ENCODE data around the gene CCDC154.
"Not testable (repeated sequence)": the region's sequence is repeated elsewhere in the genome, so short reads cannot be mapped to it uniquely, and the experiment has no call there.

Gene CCDC154

GRCh38 chr16:1443980-1444729, at the start of gene CCDC154:
Gene CCDC154, minus strand, starts transcription at chr16:1444556. Its CDS starts 234 bp downstream, at chr16:1444322.
- in situ Hi-C loops (cut with MboI; ENCODE audit: low sequenced_read_pairs), result no loop called here

- in situ Hi-C loops (cut with MboI; ENCODE audit: low sequenced_read_pairs), result no loop called here
Measured at GRCh38 chr16:1493746-1494094, 49.4 kb upstream of the CCDC154 start.

- in situ Hi-C loops (cut with MboI; ENCODE audit: low sequenced_read_pairs), result no loop called here
Measured at GRCh38 chr16:1492923-1493745, 48.8 kb upstream of the CCDC154 start, which contains the start of gene TELO2. Gene TELO2, plus strand, starts transcription at chr16:1493360. Its CDS starts 922 bp downstream, at chr16:1494282.

GRCh38 chr16:1492082-1492922, 47.9 kb upstream of the CCDC154 start:
- in situ Hi-C loops (cut with MboI; ENCODE audit: low sequenced_read_pairs), result no loop called here

GRCh38 chr16:1491327-1491726, 47.0 kb upstream of the CCDC154 start:
- in situ Hi-C loops (cut with MboI; ENCODE audit: low sequenced_read_pairs), result no loop called here

GRCh38 chr16:1489077-1489476, 44.7 kb upstream of the CCDC154 start:
- in situ Hi-C loops (cut with MboI; ENCODE audit: low sequenced_read_pairs), result no loop called here

- in situ Hi-C loops (cut with MboI; ENCODE audit: low sequenced_read_pairs), result no loop called here
Measured at GRCh38 chr16:1488619-1489018, 44.3 kb upstream of the CCDC154 start, which contains the start of gene PTX4. Gene PTX4, minus strand, starts transcription at chr16:1488944. Its CDS starts 35 bp downstream, at chr16:1488909.

GRCh38 chr16:1488054-1488601, 43.8 kb upstream of the CCDC154 start:
- in situ Hi-C loops (cut with MboI; ENCODE audit: low sequenced_read_pairs), result no loop called here

GRCh38 chr16:1487395-1488053, 43.2 kb upstream of the CCDC154 start:
- in situ Hi-C loops (cut with MboI; ENCODE audit: low sequenced_read_pairs), result no loop called here

GRCh38 chr16:1486551-1487390, 42.4 kb upstream of the CCDC154 start:
- in situ Hi-C loops (cut with MboI; ENCODE audit: low sequenced_read_pairs), result no loop called here

GRCh38 chr16:1485847-1486496, 41.6 kb upstream of the CCDC154 start:
- in situ Hi-C loops (cut with MboI; ENCODE audit: low sequenced_read_pairs), result no loop called here

GRCh38 chr16:1481906-1482835, 37.8 kb upstream of the CCDC154 start:
- in situ Hi-C loops (cut with MboI; ENCODE audit: low sequenced_read_pairs), result no loop called here

GRCh38 chr16:1478937-1479336, 34.6 kb upstream of the CCDC154 start:
- in situ Hi-C loops (cut with MboI; ENCODE audit: low sequenced_read_pairs), result not testable (repeated sequence)

- in situ Hi-C loops (cut with MboI; ENCODE audit: low sequenced_read_pairs), result no loop called here
Measured at GRCh38 chr16:1477033-1477432, 32.7 kb upstream of the CCDC154 start.

- in situ Hi-C loops (cut with MboI; ENCODE audit: low sequenced_read_pairs), result no loop called here
Measured at GRCh38 chr16:1475552-1476114, 31.3 kb upstream of the CCDC154 start.

- in situ Hi-C loops (cut with MboI; ENCODE audit: low sequenced_read_pairs), result no loop called here
Measured at GRCh38 chr16:1474796-1475551, 30.6 kb upstream of the CCDC154 start, which contains the start of gene CLCN7. Gene CLCN7, minus strand, starts transcription at chr16:1475028. Its CDS starts 54 bp downstream, at chr16:1474974.
